GM12878 (cell line): ENCODE results near the gene TNFSF4. TPM values are rescaled to one million over a fixed set of nuclear protein-coding genes. Genes with fewer than 3 reads are reported as not detected.

Source experiments
- ASH2L ChIP-seq: fragments of 300-600, 200-600 bp; sonication (generic); IDR thresholded peaks from 2 replicates; pipeline ENCODE4 v1.6.1; 2017; ENCODE audit warnings: low read depth, mild to moderate bottlenecking, borderline replicate concordance
- ATF7 ChIP-seq: fragments of 450-650 bp; IDR thresholded peaks from 2 replicates; pipeline ENCODE4 v1.6.1; 2016; ENCODE audit warnings: low read depth, mild to moderate bottlenecking
- BRCA1 ChIP-seq: IDR thresholded peaks from 2 replicates; pipeline ENCODE4 v1.6.1; 2011; ENCODE audit warnings: low read depth, low read length, improper control_type of control experiment
- CBX5 ChIP-seq: sonication (generic); IDR thresholded peaks from 2 replicates; pipeline ENCODE4 v1.6.1; 2016; ENCODE audit warnings: low read depth, moderate library complexity, mild to moderate bottlenecking, inconsistent platforms
- CHD2 ChIP-seq: IDR thresholded peaks from 2 replicates; pipeline ENCODE4 v1.6.1; 2011; ENCODE audit warnings: low read depth, low read length, improper control_type of control experiment, borderline replicate concordance
- DPF2 ChIP-seq: fragments of 450-650 bp; IDR thresholded peaks from 2 replicates; pipeline ENCODE4 v1.6.1; 2017; ENCODE audit warnings: mild to moderate bottlenecking
- EED ChIP-seq: sonication (generic); IDR thresholded peaks from 2 replicates; pipeline ENCODE4 v1.6.1; 2016; ENCODE audit warnings: antibody characterized with exemption, low read depth
- EP300 ChIP-seq, 2 experiments: fragments of 150-350 bp in 1 of 2; IDR thresholded peaks; 2 replicates each; pipeline ENCODE4 v1.6.1; 2011 to 2012; ENCODE audit warnings: low read depth in 2 of 2, low read length in 2 of 2, borderline replicate concordance in 1 of 2, improper control_type of control experiment in 1 of 2, inconsistent platforms in 1 of 2; ENCODE audit not compliant: control insufficient read depth in 1 of 2
- HDGF ChIP-seq: fragments of 450-650 bp; IDR thresholded peaks from 2 replicates; pipeline ENCODE4 v1.6.1; 2016; ENCODE audit warnings: antibody characterized with exemption
- MEF2A ChIP-seq: IDR thresholded peaks from 2 replicates; pipeline ENCODE4 v1.6.1; 2011; ENCODE audit warnings: low read depth, mild to moderate bottlenecking, low read length, moderate library complexity; ENCODE audit not compliant: insufficient read depth
- NR2C1 ChIP-seq: fragments of 450-650 bp; IDR thresholded peaks from 2 replicates; pipeline ENCODE4 v1.6.1; 2017; ENCODE audit warnings: antibody characterized with exemption, mild to moderate bottlenecking, moderate library complexity
- NR2C2 ChIP-seq: IDR thresholded peaks from 2 replicates; pipeline ENCODE4 v1.6.1; 2011; ENCODE audit warnings: borderline replicate concordance, low read depth; ENCODE audit not compliant: control insufficient read depth, insufficient read length
- NR2F1 ChIP-seq: fragments of 450-650 bp; conservative IDR thresholded peaks from 2 replicates; pipeline ENCODE4 v1.6.1; 2017; ENCODE audit warnings: mild to moderate bottlenecking
- POLR2AphosphoS5 ChIP-seq: IDR thresholded peaks from 2 replicates; pipeline ENCODE4 v1.6.1; 2011; ENCODE audit warnings: mild to moderate bottlenecking, low read length, inconsistent platforms
- SMAD5 ChIP-seq: IDR thresholded peaks from 2 replicates; pipeline ENCODE4 v1.6.1; 2016; ENCODE audit warnings: antibody characterized with exemption, low read depth
- TCF12 ChIP-seq: IDR thresholded peaks from 2 replicates; pipeline ENCODE4 v1.6.1; 2011; ENCODE audit warnings: low read depth, mild to moderate bottlenecking, low read length
- USF2 ChIP-seq: IDR thresholded peaks from 2 replicates; pipeline ENCODE4 v1.6.1; 2011; ENCODE audit warnings: low read depth, low read length, improper control_type of control experiment, borderline replicate concordance
- WRNIP1 ChIP-seq: IDR thresholded peaks from 2 replicates; pipeline ENCODE4 v1.6.1; 2011; ENCODE audit warnings: low read depth, low read length, improper control_type of control experiment, borderline replicate concordance
- ZBED1 ChIP-seq: IDR thresholded peaks from 2 replicates; pipeline ENCODE4 v1.6.1; 2016; ENCODE audit warnings: borderline replicate concordance
- ZZZ3 ChIP-seq: IDR thresholded peaks from 2 replicates; pipeline ENCODE4 v1.6.1; 2011; ENCODE audit warnings: low read depth; ENCODE audit not compliant: control insufficient read depth, insufficient read length
- polyA plus RNA-seq, 11 experiments: library from polyadenylated mRNA; depleted of rRNA in 4 of 11; unstranded in 6 of 11; stranded (reverse) in 5 of 11; fragments of >200 nt; fragmentation: Nextera tagmentation in 4 of 11; fragmentation: Illumina TruSeq in 1 of 11; extraction: Ambion mirVana in 4 of 11; extraction: Trizol in 1 of 11; gene quantifications; 1 replicate in 1 of 11; 2 replicates in 10 of 11; pipeline versions ENCODE4 v1.2.1 to v1.2.3, GENCODE V29; 2011 to 2016; ENCODE audit warnings: inconsistent platforms in 2 of 11, missing spikeins in 2 of 11, low read depth in 1 of 11
- total RNA-seq, 4 experiments: library from RNA; depleted of rRNA in 3 of 4; stranded (reverse); fragments of >200 nt in 3 of 4; fragmentation: Illumina TruSeq in 1 of 4; extraction: Trizol in 1 of 4; gene quantifications; 2 replicates each; pipeline versions ENCODE4 v1.2.1 to v1.2.3, GENCODE V29; 2013 to 2021
- TF ChIP-seq, protein P1 (sequence below): fragments of 450-650 bp; IDR thresholded peaks from 2 replicates; pipeline ENCODE4 v1.6.1; 2017; ENCODE audit warnings: antibody characterized with exemption, mild to moderate bottlenecking, moderate library complexity
- TF ChIP-seq, protein P2 (sequence below): IDR thresholded peaks from 2 replicates; pipeline ENCODE4 v1.6.1; 2012; ENCODE audit warnings: low read depth, low read length, improper control_type of control experiment
- TF ChIP-seq, protein P3 (sequence below): fragments of 450-650 bp; IDR thresholded peaks from 2 replicates; pipeline ENCODE4 v1.6.1; 2018; ENCODE audit warnings: mild to moderate bottlenecking, low read depth, moderate library complexity; ENCODE audit not compliant: partially characterized antibody

TNFSF4 gene
- total and polyA plus RNA-seq, 10 of the 15 experiments (the other 5 are each of a cell fraction or from before 2014, with no cell fraction given) = 8.1 to 31.0 (median 12.9) TPM

GRCh38 chr1:173206816-173207568 lies at the start of gene TNFSF4 (continued):
- TF ChIP-seq, protein P1, sequence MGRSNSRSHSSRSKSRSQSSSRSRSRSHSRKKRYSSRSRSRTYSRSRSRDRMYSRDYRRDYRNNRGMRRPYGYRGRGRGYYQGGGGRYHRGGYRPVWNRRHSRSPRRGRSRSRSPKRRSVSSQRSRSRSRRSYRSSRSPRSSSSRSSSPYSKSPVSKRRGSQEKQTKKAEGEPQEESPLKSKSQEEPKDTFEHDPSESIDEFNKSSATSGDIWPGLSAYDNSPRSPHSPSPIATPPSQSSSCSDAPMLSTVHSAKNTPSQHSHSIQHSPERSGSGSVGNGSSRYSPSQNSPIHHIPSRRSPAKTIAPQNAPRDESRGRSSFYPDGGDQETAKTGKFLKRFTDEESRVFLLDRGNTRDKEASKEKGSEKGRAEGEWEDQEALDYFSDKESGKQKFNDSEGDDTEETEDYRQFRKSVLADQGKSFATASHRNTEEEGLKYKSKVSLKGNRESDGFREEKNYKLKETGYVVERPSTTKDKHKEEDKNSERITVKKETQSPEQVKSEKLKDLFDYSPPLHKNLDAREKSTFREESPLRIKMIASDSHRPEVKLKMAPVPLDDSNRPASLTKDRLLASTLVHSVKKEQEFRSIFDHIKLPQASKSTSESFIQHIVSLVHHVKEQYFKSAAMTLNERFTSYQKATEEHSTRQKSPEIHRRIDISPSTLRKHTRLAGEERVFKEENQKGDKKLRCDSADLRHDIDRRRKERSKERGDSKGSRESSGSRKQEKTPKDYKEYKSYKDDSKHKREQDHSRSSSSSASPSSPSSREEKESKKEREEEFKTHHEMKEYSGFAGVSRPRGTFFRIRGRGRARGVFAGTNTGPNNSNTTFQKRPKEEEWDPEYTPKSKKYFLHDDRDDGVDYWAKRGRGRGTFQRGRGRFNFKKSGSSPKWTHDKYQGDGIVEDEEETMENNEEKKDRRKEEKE = no peak
- TF ChIP-seq NR2C2 = no peak
- peak; percentile 50; the same call in 1 of the 2 replicates for TF ChIP-seq MEF2A
- no peak for TF ChIP-seq ASH2L
- no peak for TF ChIP-seq TCF12
- TF ChIP-seq ZBED1 = peak; percentile 26; the same call in 1 of the 2 replicates
- 0 out of 2 replicates have a peak, but pooled peaks have one; percentile 36 for TF ChIP-seq ATF7
- TF ChIP-seq EP300 (IDR thresholded peaks at IDR 0.05; ENCODE audit: borderline replicate concordance in 1 of 2, control insufficient read depth in 1 of 2, low read depth in 2 of 2, low read length in 2 of 2) = peak; percentile 38 to 65; a peak in 1 of 4 replicates
- TF ChIP-seq, protein P2, sequence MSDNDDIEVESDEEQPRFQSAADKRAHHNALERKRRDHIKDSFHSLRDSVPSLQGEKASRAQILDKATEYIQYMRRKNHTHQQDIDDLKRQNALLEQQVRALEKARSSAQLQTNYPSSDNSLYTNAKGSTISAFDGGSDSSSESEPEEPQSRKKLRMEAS = no peak
- no peak for TF ChIP-seq CHD2
- TF ChIP-seq POLR2AphosphoS5 = peak; percentile 74
- TF ChIP-seq NR2F1 = no peak
- TF ChIP-seq HDGF = 0 out of 2 replicates have a peak, but pooled peaks have one; percentile 42
- TF ChIP-seq DPF2 = no peak
- TF ChIP-seq BRCA1 = no peak
- no peak for TF ChIP-seq NR2C1
- no peak for TF ChIP-seq ZZZ3
- no peak for TF ChIP-seq CBX5
- TF ChIP-seq, protein P3, sequence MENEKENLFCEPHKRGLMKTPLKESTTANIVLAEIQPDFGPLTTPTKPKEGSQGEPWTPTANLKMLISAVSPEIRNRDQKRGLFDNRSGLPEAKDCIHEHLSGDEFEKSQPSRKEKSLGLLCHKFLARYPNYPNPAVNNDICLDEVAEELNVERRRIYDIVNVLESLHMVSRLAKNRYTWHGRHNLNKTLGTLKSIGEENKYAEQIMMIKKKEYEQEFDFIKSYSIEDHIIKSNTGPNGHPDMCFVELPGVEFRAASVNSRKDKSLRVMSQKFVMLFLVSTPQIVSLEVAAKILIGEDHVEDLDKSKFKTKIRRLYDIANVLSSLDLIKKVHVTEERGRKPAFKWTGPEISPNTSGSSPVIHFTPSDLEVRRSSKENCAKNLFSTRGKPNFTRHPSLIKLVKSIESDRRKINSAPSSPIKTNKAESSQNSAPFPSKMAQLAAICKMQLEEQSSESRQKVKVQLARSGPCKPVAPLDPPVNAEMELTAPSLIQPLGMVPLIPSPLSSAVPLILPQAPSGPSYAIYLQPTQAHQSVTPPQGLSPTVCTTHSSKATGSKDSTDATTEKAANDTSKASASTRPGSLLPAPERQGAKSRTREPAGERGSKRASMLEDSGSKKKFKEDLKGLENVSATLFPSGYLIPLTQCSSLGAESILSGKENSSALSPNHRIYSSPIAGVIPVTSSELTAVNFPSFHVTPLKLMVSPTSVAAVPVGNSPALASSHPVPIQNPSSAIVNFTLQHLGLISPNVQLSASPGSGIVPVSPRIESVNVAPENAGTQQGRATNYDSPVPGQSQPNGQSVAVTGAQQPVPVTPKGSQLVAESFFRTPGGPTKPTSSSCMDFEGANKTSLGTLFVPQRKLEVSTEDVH = no peak
- no peak for TF ChIP-seq SMAD5
- TF ChIP-seq USF2 = no peak
- TF ChIP-seq EED = 0 out of 2 replicates have a peak, but pooled peaks have one; percentile 22
- TF ChIP-seq WRNIP1 = no peak
